HG02973 (cell line): ENCODE measurements around the gene DNAJC5.
"Not testable (repeated sequence)": the region's sequence is repeated elsewhere in the genome, so short reads cannot be mapped to it uniquely, and the experiment has no call there.

Experiments used
- ATAC-seq: cut with Tn5 transposase; IDR thresholded peaks from one replicate; pipeline ENCODE4 v1.9.1; 2021; ENCODE audit warnings: moderate library complexity; ENCODE audit not compliant: unreplicated experiment

The DNAJC5 gene

DNA sequence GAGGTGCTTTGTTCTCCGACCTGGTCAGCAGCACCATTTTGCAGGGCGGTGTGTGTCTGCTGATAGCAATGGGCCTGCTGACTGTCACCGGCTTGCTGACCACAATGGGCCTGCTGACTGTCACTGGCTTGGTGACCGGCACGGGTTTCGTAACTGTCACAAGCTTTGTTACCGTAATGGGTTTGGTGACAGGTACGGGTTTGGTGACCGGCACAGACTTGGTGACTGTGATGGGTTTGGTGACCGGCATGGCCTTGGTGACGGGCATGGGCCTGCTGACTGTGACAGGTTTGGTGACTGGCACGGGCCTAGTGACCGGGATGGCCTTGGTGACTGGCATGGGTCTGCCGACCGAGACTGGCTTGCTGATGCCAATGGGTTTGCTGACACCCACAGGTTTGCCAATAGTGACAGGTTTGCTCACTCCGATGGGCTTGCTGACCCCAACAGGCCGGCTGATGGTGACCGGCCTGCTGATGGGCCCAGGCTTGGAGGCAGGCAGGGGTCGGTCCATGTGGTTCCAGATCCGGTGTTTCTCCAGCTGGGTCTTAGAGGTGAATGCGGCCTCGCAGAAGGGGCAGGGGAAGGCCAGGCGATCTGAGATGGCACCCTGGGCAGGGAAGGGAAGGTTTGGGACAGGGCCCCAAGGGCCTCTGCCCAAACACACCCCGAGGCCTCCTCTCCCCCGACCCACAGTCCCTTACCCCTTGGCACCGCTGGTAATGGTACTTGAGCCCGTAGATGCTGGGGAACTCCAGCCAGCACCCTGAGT, 71.4 kb downstream of the DNAJC5 start:
- ATAC-seq: no peak

DNA sequence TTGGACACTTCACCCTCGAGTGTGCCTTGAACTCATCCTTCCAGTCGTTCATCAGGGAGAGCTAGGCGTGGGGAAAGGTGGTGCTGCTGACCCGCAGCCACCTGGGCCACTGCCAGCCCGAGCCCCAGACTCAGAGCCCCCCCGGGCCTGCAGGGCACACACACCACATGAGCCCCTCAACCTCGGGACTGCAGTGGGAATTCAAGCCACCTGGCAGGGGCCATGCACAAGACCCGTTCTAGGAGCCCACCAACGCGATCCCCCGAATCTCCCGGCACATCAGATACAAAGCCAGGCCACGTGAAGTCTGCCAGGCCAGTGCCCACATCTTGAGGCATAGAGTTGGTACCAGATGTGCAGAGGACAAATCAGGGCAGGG, 72.0 kb downstream of the DNAJC5 start:
- ATAC-seq: no peak

- no peak for ATAC-seq
Observed at GRCh38 chr20:63967330-63968135, 72.6 kb downstream of the DNAJC5 start.

DNA sequence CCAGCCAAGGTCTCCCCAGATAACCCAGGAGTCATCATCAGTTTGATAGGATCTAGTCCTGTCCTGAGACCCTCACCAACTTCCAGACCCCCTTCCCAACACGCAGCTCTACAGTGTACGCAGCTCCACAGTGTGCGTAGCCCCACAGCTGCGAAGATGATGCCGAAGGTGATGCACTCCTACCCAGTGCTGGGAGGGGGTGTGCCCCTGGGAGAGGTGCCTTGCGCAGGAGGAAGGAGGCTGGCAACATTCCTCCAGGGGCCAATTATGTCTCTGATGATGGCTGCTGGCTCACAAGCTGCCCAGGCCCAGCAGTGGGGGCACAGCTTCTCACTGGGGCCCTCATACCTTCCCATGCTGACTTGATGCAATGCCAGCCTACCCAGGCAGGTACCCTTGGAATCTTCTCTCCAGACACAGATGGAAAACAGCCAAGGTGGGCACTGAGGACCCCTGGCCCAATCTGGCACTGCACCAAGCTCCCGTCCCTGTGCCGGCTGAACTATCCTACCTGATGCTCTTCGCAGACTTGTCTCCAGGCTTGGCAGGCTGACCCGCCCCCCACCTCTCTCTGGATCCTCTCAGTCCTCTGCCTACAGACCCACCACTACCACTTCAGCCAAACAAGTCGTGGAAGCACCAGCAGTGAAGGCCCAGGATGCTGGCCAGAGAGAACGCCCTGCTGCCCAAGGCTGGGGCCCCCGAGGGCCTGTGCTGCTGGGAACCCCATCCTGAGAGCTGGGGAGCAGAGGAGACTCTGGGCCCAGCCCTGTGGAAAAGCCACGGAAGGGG, 73.4 kb downstream of the DNAJC5 start:
- no peak for ATAC-seq

DNA sequence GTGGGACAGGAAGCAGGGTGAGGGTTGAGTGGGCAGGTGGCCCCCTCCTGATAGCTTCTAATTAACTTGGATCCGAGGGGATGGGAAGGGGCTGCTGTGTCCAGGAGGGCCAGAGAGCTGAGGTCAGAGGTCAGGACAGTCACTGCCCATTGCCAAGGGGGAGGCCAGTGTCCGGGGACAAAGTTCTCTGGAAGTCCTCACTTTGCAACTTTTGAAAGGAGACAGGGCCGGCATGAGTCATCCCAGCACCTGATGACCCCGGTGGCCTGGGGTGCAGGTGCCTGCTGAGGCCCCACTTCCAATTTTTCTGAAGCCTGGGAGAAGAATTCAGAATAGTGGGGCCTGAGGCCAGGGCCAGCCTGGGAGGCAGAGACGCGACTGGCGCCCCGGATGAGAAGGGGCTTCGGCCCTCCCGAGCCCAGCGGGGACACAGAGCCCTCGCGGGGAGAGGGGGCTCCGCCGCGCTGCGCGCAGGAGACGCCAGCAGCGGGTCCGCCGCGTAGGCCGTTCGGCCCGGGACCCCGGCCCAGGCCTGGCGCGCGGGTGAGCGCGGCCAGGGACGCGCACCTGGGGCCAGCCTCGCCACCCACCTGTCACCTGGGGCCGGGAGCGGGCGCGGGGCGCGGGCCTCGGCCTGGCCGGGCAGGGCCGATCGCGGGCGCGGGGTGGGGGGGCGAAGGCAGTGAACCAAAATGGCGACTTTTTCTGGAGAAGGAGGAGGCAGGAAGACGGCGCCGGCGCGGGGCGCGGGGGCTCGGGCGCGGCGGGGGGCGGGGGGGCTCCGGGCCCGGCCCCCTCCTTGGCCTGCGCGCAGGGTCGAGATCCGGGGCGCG, 74.2 kb downstream of the DNAJC5 start:
- no peak for ATAC-seq

GRCh38 chr20:63969838-63970713, 75.2 kb downstream of the DNAJC5 start, which contains the start of gene ZNF512B:
Gene ZNF512B (minus strand): TSS chr20:63969930. CDS start chr20:63967950, 1,980 bp downstream.
- ATAC-seq: no peak

DNA sequence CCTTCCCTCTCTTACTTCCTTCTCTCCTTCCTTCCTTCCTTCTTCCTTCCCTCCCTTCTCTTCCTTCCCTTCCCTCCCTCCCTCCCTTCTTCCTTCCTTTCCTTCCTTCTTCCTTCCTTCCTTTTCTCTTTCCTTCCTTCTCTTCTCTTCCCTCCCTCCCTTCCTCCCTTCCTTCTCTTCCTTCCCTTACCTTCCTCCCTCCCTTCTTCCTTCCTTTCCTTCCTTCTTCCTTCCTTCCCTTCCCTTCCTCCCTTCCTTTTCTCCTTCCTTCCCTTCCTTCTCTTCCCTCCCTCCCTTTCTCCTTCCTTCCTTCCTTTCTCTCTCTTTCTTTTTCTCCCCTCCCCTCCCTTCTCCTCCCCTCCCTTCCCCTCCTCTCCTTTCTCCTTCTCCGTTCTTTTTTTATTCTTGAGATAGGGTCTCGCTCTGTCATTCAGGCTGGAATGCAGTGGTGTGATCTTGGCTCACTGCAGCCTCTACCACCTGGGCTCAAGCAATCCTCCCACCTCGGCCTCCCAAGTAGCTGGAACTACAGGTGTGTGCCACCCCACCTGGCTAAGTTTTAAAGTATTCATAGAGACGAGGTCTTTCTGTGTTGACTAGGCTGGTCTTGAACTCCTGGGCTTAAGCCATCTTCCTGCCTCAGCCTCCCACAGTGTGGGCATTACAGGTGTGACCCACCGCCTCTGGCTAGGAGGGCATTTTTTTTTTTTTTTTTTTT, 75.9 kb downstream of the DNAJC5 start:
- no peak for ATAC-seq

- ATAC-seq: not testable (repeated sequence)
Observed at GRCh38 chr20:63971960-63972311, 77.0 kb downstream of the DNAJC5 start.

- ATAC-seq: no peak
Observed at GRCh38 chr20:63972312-63973159, 77.6 kb downstream of the DNAJC5 start.

- ATAC-seq: no peak
Observed at GRCh38 chr20:63973160-63973479, 78.2 kb downstream of the DNAJC5 start.

DNA sequence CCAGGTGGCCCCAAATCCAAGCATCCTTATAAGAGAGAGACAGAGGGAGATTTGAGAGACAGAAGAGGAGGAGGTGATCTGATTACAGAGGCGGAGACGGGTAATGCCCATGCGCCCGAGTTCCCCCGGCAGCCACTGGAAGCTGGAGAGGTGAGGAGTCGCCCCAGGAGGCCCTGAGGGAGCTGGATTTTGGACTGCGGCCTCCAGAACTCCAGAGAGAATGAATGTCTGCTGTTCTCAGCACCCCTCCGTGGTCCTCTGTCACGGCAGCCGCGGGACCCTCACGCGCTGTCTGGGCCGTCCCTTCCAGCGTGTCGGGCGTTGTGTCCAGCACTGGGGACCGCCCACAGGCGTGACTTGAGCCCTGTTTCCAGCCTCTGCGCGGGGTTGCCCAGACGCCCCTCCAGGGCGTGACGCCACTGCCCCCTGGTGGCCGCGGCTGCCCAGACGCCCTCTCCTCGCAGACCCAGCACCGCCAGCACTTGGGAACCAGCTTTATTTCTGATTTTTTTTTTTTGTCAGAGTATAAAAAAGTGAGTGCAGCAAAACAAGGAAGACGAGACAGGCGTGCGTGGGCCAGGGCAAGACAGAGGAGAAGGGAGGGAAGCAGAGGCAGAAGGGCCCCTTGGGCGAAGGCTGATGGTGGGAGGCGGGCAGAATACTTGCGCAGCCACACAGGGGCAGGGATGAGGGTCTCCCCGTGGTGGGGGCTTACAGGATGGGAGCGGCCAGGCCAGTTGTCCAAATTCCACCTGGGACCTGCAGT, 78.9 kb downstream of the DNAJC5 start:
- ATAC-seq: no peak

GRCh38 chr20:63974402-63975200, 79.7 kb downstream of the DNAJC5 start:
- ATAC-seq: no peak

DNA sequence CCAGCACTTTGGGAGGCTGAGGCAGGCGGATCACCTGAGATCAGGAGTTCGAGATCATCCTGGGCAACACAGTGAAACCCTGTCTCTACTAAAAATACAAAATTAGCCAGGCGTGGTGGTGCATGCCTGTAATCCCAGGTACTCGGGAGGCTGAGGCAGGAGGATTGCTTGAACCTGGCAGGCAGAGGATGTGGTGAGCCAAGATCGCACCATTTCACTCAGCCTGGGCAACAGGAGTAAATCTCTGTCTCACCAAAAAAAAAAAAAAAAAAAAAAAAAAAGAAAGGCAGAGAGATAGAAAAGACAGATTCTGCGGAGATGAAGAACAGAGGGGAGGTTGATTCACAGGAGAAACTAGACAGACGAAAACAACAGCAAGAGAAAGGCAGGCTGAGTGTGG, 81.6 kb downstream of the DNAJC5 start:
- not testable (repeated sequence) for ATAC-seq

- ATAC-seq: no peak
Observed at GRCh38 chr20:63976980-63977738, 82.2 kb downstream of the DNAJC5 start.

DNA sequence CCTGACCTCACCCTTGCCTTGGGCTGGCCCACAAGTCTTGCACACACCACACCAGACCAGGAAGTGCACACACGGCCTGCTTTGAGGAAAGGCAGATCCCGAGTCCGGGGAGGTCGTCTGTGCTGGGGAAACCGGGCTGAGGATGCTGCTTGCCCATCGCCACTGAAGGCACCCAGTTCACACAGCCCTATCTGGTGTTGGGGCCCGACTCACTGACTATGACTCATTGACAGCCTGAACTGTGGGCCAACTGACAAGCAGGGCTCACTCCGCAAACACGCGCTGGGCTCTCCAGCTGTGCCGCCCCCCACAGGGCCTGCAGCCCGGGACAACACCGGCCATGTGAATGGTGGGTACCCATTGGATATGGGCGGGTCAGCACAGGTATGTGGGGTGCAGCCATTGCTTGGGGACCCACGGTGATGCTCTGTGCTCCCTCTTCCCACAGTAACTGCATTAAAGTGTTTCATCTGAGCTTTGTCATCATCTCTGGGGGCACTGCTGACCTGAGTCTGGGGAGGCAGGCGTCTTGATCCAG, 82.9 kb downstream of the DNAJC5 start:
- no peak for ATAC-seq
